Transverse colon (tissue), 4 donors: Measurements from ENCODE around the gene ZNF581. TPM values are rescaled to one million over a fixed set of nuclear protein-coding genes. Genes with fewer than 3 reads are reported as not detected.
A peak's percentile ranks its signal among the peaks of the same experiment; 100 is the strongest.

ENCODE experiments used
- DNase-seq: peaks from one replicate; pipeline ENCODE4 v3.0.0-alpha.2; 2019
- H3K27ac ChIP-seq, 4 donors: fragments of 200-600 bp; sonication (generic); 2 replicates each; pipeline ENCODE4 v1.5.1; 2016 to 2018; ENCODE audit warnings: inconsistent platforms in 4 of 4
- H3K27me3 ChIP-seq: fragments of 200-600 bp; sonication (generic); 2 replicates; pipeline ENCODE4 v1.5.1; 2017; ENCODE audit warnings: inconsistent platforms
- H3K36me3 ChIP-seq, 4 donors: fragments of 200-600 bp; sonication (generic); 2 replicates each; pipeline ENCODE4 v1.5.1; 2017 to 2019; ENCODE audit warnings: inconsistent platforms in 4 of 4
- H3K4me1 ChIP-seq, 4 donors: fragments of 200-600 bp; sonication (generic); 2 replicates each; pipeline ENCODE4 v1.5.1; 2017 to 2020; ENCODE audit warnings: inconsistent platforms in 4 of 4
- H3K4me3 ChIP-seq, 4 donors: fragments of 200-600 bp; sonication (generic); 1 replicate in 1 of 4; 2 replicates in 3 of 4; pipeline versions ENCODE4 v1.5.1 to v1.6.1; 2017 to 2019; ENCODE audit warnings: inconsistent platforms in 4 of 4
- H3K9me3 ChIP-seq, 2 donors: fragments of 200-600 bp; sonication (generic); 2 replicates each; pipeline ENCODE4 v1.5.1; 2017 to 2019; ENCODE audit warnings: inconsistent platforms in 2 of 2
- CTCF ChIP-seq, 5 experiments: fragments of 200-600 bp in 3 of 5; fragments of 450-650 bp in 2 of 5; sonication (generic) in 3 of 5; IDR thresholded peaks; 1 replicate in 2 of 5; 2 replicates in 3 of 5; pipeline ENCODE4 v1.5.1; 2016 to 2017; ENCODE audit warnings: antibody characterized with exemption in 5 of 5, inconsistent platforms in 3 of 5, mild to moderate bottlenecking in 2 of 5, moderate library complexity in 1 of 5
- EP300 ChIP-seq: sonication (generic); formaldehyde crosslinking; IDR thresholded peaks from one replicate; pipeline ENCODE4 v1.6.1; 2017; ENCODE audit warnings: antibody characterized with exemption, low read depth
- POLR2A ChIP-seq: fragments of 450-650 bp; IDR thresholded peaks from one replicate; pipeline ENCODE4 v1.6.1; 2016; ENCODE audit warnings: antibody characterized with exemption, mild to moderate bottlenecking, moderate library complexity
- POLR2AphosphoS5 ChIP-seq, 3 donors: sonication (generic); formaldehyde crosslinking; IDR thresholded peaks; one replicate each; pipeline ENCODE4 v1.6.1; 2016; ENCODE audit warnings: antibody characterized with exemption in 3 of 3
- WGBS, 2 donors: methylation state at CpG; one replicate each; pipeline ENCODE4 v1.1.5; 2018; ENCODE audit warnings: low coverage in 1 of 2; 5-methylcytosine and 5-hydroxymethylcytosine counted together
- in situ Hi-C, 4 donors: fragments of 200-750 bp; cut with MboI; loops; one replicate each; pipeline versions ENCODE4 v1.15.0 to v1.15.1; 2017; ENCODE audit warnings: low sequenced_read_pairs in 3 of 4, low pct_ligation_motif_present in 1 of 4, low pct_unique_long_range_greater_than_20kb in 1 of 4
- intact Hi-C: fragments of 100-400 bp; cut with DNase I; formaldehyde crosslinking; loops from one replicate; pipeline ENCODE4 v1.15.1; 2023; ENCODE audit warnings: low total_unique reads
- total RNA-seq, 4 donors: library from RNA; depleted of rRNA; stranded (reverse); fragments of >200 nt; gene quantifications; one replicate each; pipeline ENCODE4 v1.1.0, GENCODE V29; 2016

Gene ZNF581
- total RNA-seq, 4 donors from 2014 or later: 4.1 to 19.7 (median 10.0) TPM

- in situ Hi-C loops (no loop called here), intact Hi-C loops (loop anchor here (10.0 kb wide), 1 partner anchor 265 kb away; the partner anchor contains the start of genes RPL28 and TMEM238)
- peaks cover 16 to 36% (median 25%) of the 10 kb centered on the region in 4 donors for H3K4me1 ChIP-seq
- no peaks in the 10 kb centered on the region for H3K9me3 ChIP-seq
- WGBS, 2 donors: 84 to 100% methylated on average over 2 to 9 of the region's 17 CpGs
- no peaks in the 10 kb centered on the region for H3K36me3 ChIP-seq
- H3K27ac ChIP-seq: peak overlapping the region; percentile 82 to 91 (median 86)
- DNase-seq: no peak
- no peaks in the 10 kb centered on the region for H3K27me3 ChIP-seq
- TF ChIP-seq POLR2AphosphoS5 (IDR thresholded peaks at IDR 0.05): no peak
- no peak for TF ChIP-seq POLR2A
- TF ChIP-seq EP300: no peak
- no peak for TF ChIP-seq CTCF (IDR thresholded peaks at IDR 0.05)
- H3K4me3 ChIP-seq: peak overlapping the region in 2 of 4 donors; percentile 78 to 87
Observed at GRCh38 chr19:55649268-55650125, 6.0 kb downstream of the ZNF581 start.

- Histone ChIP-seq H3K27ac (no peak overlapping the region), H3K4me3 (no peak overlapping the region), H3K4me1 (peaks cover 13 to 32% (median 25%) of the 10 kb centered on the region in 4 donors), H3K27me3 (no peaks in the 10 kb centered on the region), H3K9me3 (no peaks in the 10 kb centered on the region), H3K36me3 (no peaks in the 10 kb centered on the region)
- in situ Hi-C loops: no loop called here
- DNase-seq: no peak
- intact Hi-C loops: loop anchor here (10.0 kb wide), 1 partner anchor 265 kb away; the partner anchor contains the start of genes RPL28 and TMEM238
- TF ChIP-seq EP300: no peak
- TF ChIP-seq CTCF (IDR thresholded peaks at IDR 0.05): no peak
- no peak for TF ChIP-seq POLR2AphosphoS5 (IDR thresholded peaks at IDR 0.05)
- TF ChIP-seq POLR2A: no peak
- 85 to 93% methylated on average over 4 of the region's 4 CpGs for WGBS, 2 donors
Observed at GRCh38 chr19:55650126-55650557, 6.7 kb downstream of the ZNF581 start.

GRCh38 chr19:55650602-55651230 is 7.3 kb downstream of the ZNF581 start:
- no peak for DNase-seq
- Histone ChIP-seq H3K36me3 (no peaks in the 10 kb centered on the region), H3K4me1 (peaks cover 13 to 33% (median 27%) of the 10 kb centered on the region in 4 donors), H3K27me3 (no peaks in the 10 kb centered on the region), H3K27ac (no peak overlapping the region), H3K9me3 (no peaks in the 10 kb centered on the region), H3K4me3 (no peak overlapping the region)
- WGBS, 2 donors: 88 to 97% methylated on average over 3 to 17 of the region's 17 CpGs
- intact Hi-C loops: loop anchor here (10.0 kb wide), 1 partner anchor 266 kb away; the partner anchor contains the start of genes RPL28 and TMEM238
- no peak for TF ChIP-seq POLR2A
- TF ChIP-seq POLR2AphosphoS5 (IDR thresholded peaks at IDR 0.05): no peak
- TF ChIP-seq CTCF (IDR thresholded peaks at IDR 0.05): no peak
- no peak for TF ChIP-seq EP300
- in situ Hi-C loops: no loop called here

DNA sequence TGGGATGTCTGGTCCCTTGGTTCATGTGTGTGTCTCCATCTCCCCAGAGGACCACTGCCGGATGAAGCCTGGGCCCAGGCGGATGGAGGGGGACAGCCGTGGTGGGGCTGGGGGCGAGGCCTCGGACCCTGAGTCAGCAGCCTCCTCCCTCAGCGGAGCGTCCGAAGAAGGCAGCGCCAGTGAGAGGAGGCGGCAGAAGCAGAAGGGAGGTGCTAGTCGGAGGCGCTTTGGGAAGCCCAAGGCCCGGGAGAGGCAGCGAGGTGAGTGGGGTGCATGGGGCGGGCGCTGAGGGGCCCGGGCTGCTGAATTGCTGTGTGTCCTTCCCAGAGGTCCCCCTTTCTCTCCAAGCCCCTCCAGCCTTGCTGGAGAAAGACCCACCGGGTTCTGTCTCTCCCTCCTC is 7.8 kb downstream of the ZNF581 start:
- no peak overlapping the region for H3K27ac ChIP-seq
- no peaks in the 10 kb centered on the region for H3K27me3 ChIP-seq
- no peaks in the 10 kb centered on the region for H3K9me3 ChIP-seq
- no peak for DNase-seq
- 92% methylated on average over 18 of the region's 18 CpGs; no CpG with 5 or more reads in 1 of the 2 donors for WGBS, 2 donors
- H3K4me3 ChIP-seq: no peak overlapping the region
- H3K36me3 ChIP-seq: no peaks in the 10 kb centered on the region
- in situ Hi-C loops: no loop called here
- intact Hi-C loops: loop anchor here (10.0 kb wide), 1 partner anchor 266 kb away; the partner anchor contains the start of genes RPL28 and TMEM238
- peaks cover 18 to 39% (median 32%) of the 10 kb centered on the region in 4 donors for H3K4me1 ChIP-seq
- TF ChIP-seq CTCF (IDR thresholded peaks at IDR 0.05) (no peak), POLR2A (no peak), EP300 (no peak), POLR2AphosphoS5 (IDR thresholded peaks at IDR 0.05) (no peak)
